ENCODE data around the gene RING1. TPM values are rescaled to one million over a fixed set of nuclear protein-coding genes. Genes with fewer than 3 reads are reported as not detected.
A peak's percentile ranks its signal among the peaks of the same experiment; 100 is the strongest.

The RING1 gene
- polyA plus RNA-seq, 1 donor: 36.0 TPM

- DNase-seq: no peak
These were observed 35.4 kb upstream of the RING1 start for GRCh38 chr6:33172688-33173534.

GRCh38 chr6:33173535-33174180 lies 34.6 kb upstream of the RING1 start:
- no peak for DNase-seq

- no peak for DNase-seq
These were observed 33.5 kb upstream of the RING1 start for GRCh38 chr6:33174784-33175183.

GRCh38 chr6:33175436-33176069 lies 32.7 kb upstream of the RING1 start:
- no peak for DNase-seq

GRCh38 chr6:33176906-33177305 lies 31.4 kb upstream of the RING1 start:
- DNase-seq: no peak

GRCh38 chr6:33177552-33178446 lies 30.5 kb upstream of the RING1 start:
- no peak for DNase-seq

- no peak for DNase-seq
These were observed 29.4 kb upstream of the RING1 start for GRCh38 chr6:33178755-33179475.

- no peak for DNase-seq
These were observed 27.2 kb upstream of the RING1 start for GRCh38 chr6:33181141-33181540.

GRCh38 chr6:33183071-33183683 lies 25.1 kb upstream of the RING1 start:
- no peak for DNase-seq

GRCh38 chr6:33185190-33185589 lies 23.1 kb upstream of the RING1 start:
- no peak for DNase-seq

- DNase-seq: no peak
These were observed 22.6 kb upstream of the RING1 start for GRCh38 chr6:33185654-33186187.

- no peak for DNase-seq
These were observed 20.5 kb upstream of the RING1 start for GRCh38 chr6:33187809-33188208.

- DNase-seq: no peak
These were observed 19.1 kb upstream of the RING1 start for GRCh38 chr6:33189164-33189563.

- peak; percentile 60 for DNase-seq
These were observed 18.5 kb upstream of the RING1 start for GRCh38 chr6:33189625-33190448.

GRCh38 chr6:33190504-33191107 lies 17.7 kb upstream of the RING1 start:
- DNase-seq: no peak

GRCh38 chr6:33191383-33192104 lies 16.8 kb upstream of the RING1 start:
- no peak for DNase-seq

GRCh38 chr6:33192105-33192646 lies 16.1 kb upstream of the RING1 start, which contains the start of gene COL11A2:
COL11A2 (minus strand) TSS chr6:33192467; CDS start chr6:33192240, 227 bp downstream.
- DNase-seq: no peak
